ENCODE results near the gene CNMD.

The CNMD gene

DNA sequence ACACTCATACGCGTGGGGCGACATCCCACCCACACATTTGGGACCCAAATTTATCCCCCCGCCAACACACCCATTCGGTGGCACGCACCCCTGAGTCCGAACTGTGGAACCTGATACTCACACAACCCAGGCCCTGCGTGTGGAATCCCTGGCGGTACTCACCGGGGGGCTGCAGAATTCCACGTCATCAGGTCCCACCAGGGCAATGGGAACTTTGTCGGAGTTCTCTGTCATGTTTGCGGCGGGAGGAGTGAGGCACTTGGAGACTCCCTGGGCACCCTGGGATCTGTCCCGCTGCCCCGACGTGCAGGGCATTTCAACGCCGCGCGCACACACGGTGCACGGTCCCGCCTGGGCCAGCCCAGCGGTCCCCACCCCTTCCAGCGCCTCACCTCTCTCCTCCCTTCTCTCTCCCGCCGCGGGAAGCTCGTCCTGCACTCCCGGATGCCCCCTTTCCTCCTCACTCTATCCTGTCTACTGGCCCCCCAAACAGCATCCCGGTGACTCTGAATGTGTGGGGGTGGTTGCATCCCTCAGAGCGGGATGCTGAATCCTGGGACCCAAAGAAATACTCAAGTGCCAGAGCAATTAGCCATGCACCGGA lies at the start of gene CNMD:
Gene CNMD (minus strand): TSS at position 353 of the 604 bp plus-strand sequence. CDS start 119 bp downstream, at position 234.
- no peak for DNase-seq (ENCODE audit: low read depth)

DNA sequence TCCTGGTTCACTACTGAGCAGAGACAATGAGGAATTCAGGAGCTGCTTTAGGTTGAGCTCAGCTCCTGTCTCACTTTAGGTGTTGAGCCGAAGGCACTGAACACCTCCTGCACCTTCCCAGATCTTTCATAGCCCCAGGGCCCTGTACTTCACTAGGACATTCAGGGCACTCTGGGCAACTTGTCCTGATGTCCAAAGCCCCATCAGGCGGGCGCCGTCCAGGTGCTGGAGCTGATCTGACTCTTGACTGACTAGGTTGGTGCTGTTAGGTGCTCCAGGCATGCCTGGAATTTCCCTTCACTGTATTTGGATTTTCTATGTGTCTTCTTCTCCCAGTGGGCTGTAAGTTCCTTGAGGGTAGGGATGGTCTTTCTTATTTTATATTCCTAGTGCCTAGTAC lies 48.4 kb upstream of the CNMD start:
- DNase-seq (ENCODE audit: low read depth): no peak

DNA sequence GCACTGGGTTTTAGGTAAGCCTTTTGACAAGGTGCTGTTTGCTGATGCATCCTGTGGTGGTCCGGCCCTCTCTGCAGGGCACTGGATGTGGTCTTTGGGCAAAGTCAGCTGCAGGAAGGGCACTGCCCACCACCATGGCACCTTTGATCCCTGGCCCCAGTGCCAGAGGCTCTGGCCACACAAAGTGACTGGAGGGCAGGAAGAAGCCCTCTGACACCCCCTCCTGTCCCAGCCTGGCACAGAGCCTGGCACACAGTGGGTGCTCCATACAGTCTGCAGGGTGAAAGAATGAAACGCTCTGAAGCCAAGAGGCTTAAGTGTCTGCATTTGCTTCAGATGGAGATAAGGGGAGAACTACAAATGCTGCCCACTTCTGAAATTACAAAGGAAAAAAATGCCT lies 47.6 kb upstream of the CNMD start:
- DNase-seq (ENCODE audit: low read depth): no peak

DNA sequence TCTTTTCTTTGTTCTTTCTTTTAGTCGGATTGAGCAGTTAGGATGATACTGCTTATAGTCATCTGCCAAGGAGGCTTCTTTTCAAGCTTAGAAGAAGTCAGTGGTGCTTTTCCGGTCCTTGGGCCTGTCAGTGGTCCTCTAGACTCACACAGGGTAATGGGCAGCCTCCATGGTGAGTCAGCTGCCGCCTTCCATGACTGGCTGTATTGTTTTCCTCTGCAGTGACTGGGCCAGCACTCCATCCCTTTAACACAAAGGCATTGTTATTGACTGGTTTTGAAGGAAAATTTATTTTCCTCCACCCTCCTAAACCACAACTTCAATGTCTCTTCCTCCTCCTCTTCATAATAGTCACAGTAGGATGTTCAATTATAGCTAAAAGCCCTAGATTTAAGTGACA lies 47.1 kb upstream of the CNMD start:
- DNase-seq (ENCODE audit: low read depth): no peak

DNA sequence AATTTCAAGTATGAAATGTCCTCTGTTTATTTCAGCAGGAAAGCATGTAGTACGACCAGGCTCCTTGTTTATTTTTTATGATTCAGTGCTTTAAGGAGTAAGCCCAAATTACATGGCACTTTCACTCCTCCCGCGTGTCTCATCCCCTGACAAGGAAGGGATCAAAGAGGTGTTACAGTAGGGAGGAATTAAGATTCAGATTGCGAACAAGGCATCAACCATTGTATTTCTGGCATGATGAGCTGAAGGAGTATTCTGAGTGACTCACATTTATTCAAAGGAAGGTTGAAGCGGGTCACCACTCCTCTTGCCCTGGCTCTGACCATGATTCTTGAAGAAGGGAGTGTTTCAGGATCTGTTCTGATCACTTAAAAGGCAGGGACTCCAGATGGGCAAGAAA lies 46.1 kb upstream of the CNMD start:
- no peak for DNase-seq (ENCODE audit: low read depth)

DNA sequence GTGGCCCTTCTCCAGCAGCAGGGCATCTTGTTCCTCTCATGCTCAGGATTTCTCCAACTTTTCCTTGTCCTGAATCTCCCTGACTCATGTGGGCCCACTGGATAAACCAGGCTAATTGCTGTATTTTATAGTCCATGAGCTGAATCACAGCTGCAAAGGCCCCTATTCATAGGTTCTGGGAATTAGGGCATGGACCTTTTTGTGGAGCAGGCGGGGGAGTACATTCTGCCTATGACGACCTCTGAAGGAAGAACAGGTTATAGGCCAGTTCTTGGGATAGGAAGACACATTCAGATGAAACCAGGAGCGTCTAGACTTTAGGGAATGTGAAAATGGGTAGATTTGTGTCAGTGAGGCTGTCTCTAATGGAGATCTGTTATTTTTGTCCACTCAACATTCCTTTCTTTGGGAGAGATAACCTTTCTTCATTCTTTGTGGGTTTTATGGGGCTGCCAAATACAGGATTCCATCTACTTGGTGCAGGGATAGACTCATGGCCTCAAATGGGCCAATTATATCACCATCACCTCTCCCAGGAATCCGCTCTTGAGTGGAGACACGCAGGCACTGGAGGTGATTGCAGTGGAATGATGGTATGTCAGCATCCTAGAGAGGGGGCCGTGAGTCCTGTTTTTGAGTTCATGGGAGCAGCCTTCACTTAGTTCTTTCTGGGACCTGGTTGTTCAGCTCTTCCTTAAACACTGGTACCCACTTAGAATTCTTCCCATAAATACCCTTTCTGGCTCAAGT lies 45.1 kb upstream of the CNMD start:
- DNase-seq (ENCODE audit: low read depth): no peak

DNA sequence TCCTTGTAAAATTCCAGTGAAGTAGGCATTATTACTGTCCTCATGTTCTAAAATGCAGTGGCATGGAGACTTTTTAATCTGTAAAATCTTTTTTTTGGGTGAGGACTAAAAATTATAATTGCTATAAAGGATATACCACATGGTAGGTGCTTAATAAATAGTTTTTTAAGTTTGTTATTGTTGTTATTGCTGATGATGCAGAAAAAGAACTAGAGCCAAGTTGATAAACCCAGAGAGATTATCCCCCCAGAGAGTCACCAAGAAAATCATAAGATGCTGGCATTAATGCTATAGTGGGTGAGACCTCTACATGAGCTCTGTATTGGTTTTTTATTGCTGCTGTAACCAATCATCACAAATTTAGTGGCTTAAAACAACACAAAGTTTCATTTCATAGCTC lies 44.3 kb upstream of the CNMD start:
- no peak for DNase-seq (ENCODE audit: low read depth)

DNA sequence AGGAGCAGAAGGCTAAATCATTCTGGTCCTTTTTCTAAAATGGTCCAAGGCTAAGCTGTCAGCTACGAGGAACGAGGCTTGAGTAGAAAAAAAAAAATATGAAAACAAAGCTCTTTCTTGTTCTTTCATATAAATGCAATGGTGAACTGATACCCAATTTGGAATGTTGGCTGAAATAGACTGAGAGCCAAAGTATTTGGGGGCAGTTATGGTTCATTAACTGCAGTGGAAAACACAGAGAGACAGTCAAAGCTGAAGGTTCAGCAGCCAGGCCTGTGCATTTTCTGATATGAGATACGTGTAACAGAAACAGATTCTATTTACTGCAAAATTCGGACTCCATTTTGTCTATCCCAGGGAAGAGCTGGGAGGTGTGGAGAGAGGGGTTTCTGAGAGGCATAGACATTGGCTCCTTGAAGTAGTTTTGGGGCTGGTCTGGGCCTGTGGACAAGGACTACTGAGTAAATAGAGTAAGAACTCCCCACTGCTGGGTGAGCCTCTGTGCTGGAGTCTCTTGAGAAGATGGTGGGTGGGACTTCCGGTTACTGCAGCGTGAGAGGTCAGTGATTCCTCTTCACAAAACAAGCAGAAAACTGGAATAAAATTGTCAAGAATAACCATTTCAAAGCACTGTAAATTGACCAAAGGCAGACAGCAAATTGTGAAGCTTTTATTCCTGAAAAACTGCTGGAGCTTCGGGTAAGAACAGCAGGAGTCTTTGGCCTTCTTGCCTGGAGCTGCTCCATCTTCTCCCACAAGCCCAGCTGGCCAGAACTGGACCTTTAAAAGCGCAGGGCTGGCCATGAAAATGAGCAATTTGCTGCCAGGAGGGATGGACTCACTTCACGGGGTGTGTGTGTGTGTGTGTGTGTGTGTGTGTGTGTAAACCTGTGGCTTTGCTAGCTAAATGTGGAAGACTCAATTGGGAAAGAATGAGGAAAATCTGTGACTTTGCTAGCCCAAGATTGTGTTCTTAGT lies 43.1 kb upstream of the CNMD start:
- no peak for DNase-seq (ENCODE audit: low read depth)

DNA sequence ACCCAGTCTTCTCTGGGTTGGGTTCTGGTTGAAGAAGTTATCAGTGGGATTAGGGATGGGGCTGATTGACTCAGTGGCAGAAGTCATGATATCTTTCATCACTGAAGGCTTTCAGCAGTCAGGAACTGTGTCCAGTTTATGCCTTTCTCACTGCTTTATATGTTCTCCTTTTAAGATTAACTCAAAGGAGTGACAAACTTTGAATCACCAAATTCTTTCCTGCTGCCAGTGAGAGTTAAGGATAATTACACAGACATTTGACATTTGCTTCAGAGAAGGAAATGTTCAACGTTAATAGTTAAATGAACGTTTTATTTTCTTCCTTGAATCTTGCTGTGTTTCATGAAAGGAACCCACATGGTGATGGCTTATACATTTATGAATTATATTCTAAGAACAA lies 41.0 kb upstream of the CNMD start:
- no peak for DNase-seq (ENCODE audit: low read depth)

DNA sequence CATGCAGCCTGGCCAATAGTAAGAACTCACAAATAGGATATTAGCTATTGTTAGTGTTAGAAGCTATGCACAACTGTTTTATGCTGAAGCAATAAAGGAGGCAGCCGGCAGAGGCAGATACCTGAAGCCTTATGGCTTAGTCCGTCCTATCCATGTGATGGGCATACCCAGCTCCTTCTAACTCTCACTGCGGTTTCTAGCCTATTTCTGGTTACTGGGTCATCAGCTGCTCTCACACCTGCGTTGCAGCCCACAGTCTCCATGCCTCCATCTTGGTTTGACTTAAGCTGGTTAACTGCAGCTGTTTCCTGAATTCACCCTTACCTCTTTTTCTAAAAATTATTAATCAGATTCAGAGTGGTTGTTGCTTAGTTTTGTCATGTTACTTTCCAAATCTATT lies 40.5 kb upstream of the CNMD start:
- DNase-seq (ENCODE audit: low read depth): no peak

DNA sequence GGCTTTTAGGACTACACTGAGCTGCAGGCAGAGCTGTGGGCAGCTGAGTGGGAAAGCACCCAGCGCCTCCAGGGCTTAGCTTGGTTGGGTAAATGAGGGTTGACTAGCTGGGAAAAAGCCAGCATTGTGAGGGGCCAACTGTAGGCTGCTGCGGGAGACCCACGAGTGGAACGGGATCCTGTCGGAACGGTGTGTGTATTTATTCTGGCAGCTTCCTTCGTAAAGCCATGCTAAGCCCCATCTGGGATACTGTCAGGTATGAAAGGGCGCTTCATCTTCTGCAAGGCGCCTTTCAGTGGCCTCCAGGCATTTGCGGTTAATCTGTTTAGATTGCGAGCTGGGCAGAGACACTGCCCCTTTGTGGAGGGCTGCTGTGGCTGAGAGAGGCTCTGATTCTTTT lies 39.5 kb upstream of the CNMD start:
- DNase-seq (ENCODE audit: low read depth): no peak

DNA sequence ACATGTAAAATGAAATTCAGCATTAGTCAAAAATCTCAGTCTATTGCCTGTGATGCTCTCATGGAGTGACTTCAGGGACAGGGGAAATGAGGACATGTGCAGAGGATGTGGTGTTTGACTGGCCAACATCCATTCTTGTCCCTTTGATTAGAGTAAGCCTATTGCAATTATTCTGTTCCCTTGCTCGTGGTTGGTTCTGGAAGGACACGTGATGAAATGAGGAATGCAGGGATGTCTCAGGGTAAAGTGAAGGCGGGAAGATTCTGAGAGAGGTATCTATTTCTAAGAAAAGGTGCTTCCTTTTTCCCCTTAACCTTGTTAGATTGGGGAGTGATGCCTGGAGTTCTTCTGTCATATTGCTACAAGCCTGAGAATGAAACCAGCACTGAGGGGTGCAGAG lies 37.1 kb upstream of the CNMD start:
- DNase-seq (ENCODE audit: low read depth): no peak

DNA sequence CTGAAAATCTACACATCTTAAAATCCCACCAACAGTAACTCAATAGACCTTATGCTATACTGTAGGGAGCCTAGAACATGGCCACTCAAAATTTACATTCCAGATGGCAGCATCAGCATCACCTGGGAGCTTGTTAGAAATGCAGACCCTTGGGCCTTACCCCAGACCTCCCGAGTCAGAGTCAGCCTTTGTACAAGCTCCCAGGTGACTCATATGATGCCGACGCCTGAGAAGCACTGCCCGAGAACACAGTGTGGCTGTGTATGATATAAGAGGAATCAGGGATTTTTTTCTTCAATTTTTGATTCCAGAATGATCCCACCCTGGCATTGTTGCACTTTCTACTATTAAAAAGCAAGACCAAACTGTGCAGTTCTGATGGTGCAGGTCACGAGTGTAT lies 35.9 kb upstream of the CNMD start:
- no peak for DNase-seq (ENCODE audit: low read depth)

DNA sequence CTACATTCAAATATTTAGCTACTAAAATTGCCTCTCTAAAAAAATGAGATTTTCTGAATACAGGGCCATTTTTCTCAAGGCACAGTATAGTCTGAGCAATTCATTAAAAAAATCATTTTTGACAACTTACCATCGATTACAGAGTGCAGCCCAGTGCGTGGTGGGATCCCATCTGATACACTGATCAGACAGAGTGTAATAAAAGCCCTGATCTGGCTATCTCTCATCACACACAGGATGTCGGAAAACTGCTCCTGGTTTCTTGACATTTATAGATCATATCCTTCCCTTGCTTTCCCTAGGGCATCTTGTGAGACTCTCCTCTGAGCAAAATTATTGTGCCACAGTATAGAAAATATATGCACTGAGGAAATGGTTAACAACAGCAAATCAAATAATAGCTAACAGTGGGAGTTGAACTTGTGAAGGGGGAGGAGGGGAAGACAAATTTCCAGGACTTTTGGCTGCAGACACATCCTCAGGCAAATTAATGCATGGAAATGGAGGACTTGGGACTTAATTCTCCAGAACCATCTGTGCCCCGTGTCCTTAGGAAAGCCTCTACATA lies 28.4 kb upstream of the CNMD start:
- DNase-seq (ENCODE audit: low read depth): no peak

DNA sequence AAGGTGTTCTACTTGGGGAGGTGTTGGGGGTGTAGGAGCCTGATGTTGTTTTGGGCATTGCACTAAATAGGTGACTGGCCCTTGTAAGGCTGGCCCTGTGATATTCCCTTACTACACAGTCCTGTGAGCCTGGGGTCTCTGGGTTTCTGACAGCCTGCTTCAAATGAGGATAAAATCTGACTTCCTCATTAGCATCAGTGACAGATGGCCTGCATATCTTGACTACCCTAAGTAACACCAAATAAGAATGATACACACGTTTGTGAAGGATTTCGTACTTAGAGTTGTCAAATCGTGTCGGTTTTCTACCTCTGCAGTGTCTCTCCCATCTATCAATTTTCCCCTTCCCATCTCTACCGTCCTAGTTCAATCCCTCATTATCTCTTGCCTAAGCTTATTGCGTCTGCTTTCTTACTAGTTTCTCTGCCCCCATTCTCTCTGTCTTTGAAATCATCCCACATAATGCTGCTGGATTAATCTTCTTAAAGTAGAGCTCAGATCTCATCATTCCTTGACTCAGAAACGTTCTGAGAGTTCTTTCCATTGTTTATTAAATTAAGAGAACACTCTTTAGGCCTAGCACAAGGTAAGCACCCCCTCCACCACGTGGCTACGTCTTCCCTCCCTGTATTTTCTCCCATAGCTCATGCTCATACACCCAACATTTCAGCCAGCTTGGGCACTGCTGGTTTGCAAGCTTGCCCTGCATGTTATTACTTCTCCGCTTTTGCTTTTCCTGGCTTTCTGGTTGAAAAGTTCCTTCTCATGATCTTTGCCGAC lies 26.2 kb upstream of the CNMD start:
- DNase-seq (ENCODE audit: low read depth): no peak

DNA sequence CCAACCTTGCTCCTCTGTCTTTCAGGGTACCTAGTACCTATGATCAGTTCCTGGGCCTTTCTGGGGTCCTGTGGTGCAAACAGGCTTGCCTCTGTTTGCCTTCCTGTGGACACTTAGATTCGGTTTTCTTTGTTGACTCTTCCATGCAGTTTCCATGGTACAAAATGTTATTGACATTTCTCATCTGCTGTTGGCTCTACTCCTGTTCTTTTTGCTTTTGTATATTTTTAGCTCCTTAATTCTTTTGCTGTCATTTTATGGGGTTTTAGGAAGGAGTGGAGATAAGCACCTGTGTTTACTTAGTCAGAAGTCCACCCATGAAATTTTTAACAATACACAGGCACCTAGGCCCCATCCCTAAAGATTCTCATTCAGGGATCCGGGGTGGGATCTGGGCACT lies 20.5 kb upstream of the CNMD start:
- DNase-seq (ENCODE audit: low read depth): no peak

DNA sequence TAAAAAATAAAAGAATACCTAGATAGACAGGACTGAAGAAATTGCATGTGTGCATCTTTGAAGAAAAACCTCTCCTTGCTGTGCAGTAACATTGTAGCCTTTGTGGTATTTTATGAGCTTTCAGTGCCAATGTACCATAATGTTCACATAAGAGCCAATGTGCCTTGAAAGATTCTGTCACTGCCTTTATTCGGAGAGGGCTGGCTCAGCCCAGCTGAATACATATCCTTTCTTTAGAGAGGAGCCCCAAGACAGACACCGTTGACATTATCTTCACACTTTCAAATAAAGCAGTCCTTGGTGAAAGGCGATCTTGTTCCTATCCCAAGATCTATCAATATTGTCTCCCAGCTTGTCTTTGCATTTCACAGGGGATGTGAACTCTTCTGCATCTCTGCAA lies 18.5 kb upstream of the CNMD start:
- no peak for DNase-seq (ENCODE audit: low read depth)

DNA sequence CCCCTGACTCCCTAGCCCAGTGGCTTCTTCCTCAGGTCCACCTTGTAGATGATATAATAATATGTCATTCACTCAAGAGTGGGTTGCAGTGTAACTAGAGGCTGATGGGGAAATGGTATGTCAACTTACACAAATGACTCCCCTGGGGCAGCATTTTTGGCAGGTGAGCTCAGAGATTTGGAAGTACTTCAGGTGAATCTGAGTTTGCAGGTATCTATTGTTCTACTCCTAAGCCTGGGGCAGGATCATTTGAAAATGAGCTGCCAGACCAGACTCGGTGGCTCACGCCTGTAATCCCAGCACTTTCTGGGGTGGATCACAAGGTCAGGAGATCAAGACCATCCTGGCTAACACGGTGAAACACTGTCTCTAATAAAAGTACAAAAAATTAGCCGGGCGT lies 11.6 kb upstream of the CNMD start:
- no peak for DNase-seq (ENCODE audit: low read depth)

DNA sequence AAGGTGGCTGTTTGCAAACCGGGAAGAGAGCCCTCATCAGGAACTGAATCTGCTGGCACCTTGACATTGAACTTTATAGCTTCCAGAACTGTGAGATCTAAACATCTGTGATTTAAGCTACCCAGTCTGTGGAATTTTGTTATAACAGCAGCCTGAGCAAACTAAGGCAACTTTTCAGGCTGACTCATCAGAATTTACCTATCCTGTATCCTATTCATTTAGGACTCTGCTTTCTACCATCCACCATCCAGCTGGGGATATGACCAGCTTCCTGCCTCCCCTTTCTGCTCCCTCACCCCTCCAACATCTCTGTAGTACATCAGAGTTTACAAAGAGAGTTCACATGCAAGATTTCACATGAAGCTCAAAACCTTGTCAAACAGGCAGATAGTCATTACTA lies 11.1 kb upstream of the CNMD start:
- no peak for DNase-seq (ENCODE audit: low read depth)

DNA sequence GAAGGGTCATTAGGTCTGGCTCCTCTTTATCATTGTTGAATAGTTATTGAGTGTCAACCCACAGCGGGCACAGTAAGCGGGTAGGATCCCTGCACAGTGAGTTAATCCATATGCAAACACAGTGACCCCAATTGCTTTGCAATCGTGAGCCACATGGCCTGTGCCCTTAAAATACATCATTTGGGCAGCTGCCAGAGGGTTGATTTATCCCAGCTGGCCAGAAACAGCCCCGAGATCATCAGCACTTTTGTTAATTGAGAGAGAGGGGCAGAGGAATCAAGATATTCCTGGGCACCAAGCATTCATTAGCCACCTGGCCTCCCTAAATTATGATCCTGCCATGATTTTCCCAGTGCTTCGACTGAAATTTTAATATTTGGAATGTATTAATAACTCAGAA lies 9.8 kb upstream of the CNMD start:
- no peak for DNase-seq (ENCODE audit: low read depth)

DNA sequence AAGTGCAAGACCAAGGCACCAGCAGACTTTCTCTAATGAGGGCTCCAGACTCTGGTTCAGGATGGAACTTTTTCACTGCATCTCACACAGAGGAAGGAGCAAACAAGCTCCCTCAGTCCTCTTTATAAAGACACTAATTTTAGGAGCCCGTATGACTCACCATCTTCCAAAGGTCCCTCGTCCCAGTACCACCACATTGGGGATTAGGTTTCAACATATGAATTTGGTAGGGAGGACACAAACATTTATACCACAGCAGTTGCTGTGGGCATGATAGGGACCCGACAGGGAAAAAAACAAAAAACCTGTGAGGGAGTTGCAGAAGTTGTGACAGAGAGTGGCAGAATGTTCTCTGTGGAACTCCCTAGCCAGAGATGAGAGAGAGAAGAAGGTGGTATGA lies 6.5 kb upstream of the CNMD start:
- no peak for DNase-seq (ENCODE audit: low read depth)

DNA sequence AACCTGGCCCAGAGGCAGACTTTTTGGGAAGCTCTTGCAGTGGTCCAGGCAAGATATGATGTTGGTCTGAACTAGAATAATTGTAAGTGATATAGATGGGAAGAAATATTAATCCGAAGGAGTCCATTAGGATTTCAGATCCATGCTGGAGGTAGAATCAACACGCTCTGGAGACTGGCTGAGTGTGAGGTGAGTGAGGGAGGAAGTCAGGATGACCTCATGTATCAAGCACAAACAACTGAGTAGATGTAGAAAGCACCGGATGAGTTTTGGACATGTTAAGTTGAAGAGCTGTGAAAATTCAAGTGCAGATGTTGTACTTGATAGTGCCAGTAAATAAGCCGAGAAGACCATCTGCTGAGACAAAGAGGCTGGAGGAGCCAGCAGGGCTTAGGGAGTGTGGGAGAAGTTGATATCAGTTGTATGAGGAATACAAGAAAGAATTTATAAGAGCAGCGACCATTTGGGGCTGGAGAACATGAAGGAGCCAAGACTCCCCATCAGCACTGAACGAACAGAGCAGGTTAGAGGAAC lies 5.3 kb upstream of the CNMD start:
- no peak for DNase-seq (ENCODE audit: low read depth)

All from iris pigment epithelial cell (primary cell).